B cell (primary cell): Measurements from ENCODE around the gene LCORL. TPM values are rescaled to one million over a fixed set of nuclear protein-coding genes. Genes with fewer than 3 reads are reported as not detected.

Experiments
- ATAC-seq: fragments of 200-7000 bp; cut with Tn5 transposase; one replicate; pipeline ENCODE4 v1.10.0; 2021; ENCODE audit warnings: low read depth, mild to moderate bottlenecking, moderate number of reproducible peaks, moderate library complexity
- CTCF ChIA-PET: fragments of 350-600 bp; sonication (Branson Sonifier 250); formaldehyde crosslinking; loops from one replicate; lab custom pipeline; 2021; ENCODE audit warnings: antibody characterized with exemption, inconsistent platforms; lab: Charles Lee
- POLR2A ChIA-PET: fragments of 350-600 bp; sonication (Branson Sonifier 250); formaldehyde crosslinking; loops from one replicate; lab custom pipeline; 2021; ENCODE audit warnings: antibody characterized with exemption; lab: Charles Lee
- DNase-seq: peaks from one replicate; pipeline ENCODE4 v3.0.0; 2013
- H2AFZ ChIP-seq: 2 replicates; pipeline ENCODE4 v1.6.1; 2012; ENCODE audit warnings: mild to moderate bottlenecking, low read depth, low read length; ENCODE audit not compliant: insufficient read depth, poor library complexity, severe bottlenecking
- H3K27ac ChIP-seq, 2 donors: 1 replicate in 1 of 2; 2 replicates in 1 of 2; pipeline ENCODE4 v1.5.1; 2012 to 2013; ENCODE audit warnings: low read length in 2 of 2, mild to moderate bottlenecking in 2 of 2, moderate library complexity in 1 of 2
- H3K27me3 ChIP-seq, 4 experiments: fragments of 200-600 bp in 1 of 4; sonication (generic) in 1 of 4; replicated peaks in 1 of 4; 1 replicate in 2 of 4; 2 replicates in 2 of 4; pipeline versions ENCODE4 v1.6.1 to v1.7.0; 2013 to 2016; ENCODE audit warnings: low read length in 3 of 4, mild to moderate bottlenecking in 2 of 4, mixed read lengths in 1 of 4, moderate library complexity in 1 of 4; ENCODE audit not compliant: insufficient read depth in 4 of 4, control insufficient read depth in 3 of 4; ENCODE audit errors: control extremely low read depth in 1 of 4
- H3K36me3 ChIP-seq, 2 experiments: replicated peaks in 1 of 2; 1 replicate in 1 of 2; 2 replicates in 1 of 2; pipeline versions ENCODE4 v1.6.1 to v1.7.1; 2013; ENCODE audit warnings: low read length in 1 of 2; ENCODE audit not compliant: insufficient read depth in 2 of 2, control insufficient read depth in 1 of 2; ENCODE audit errors: control extremely low read depth in 1 of 2, extremely low read depth in 1 of 2
- H3K4me1 ChIP-seq, 2 donors: fragments of 200-600 bp in 1 of 2; sonication (generic) in 1 of 2; 1 replicate in 1 of 2; 2 replicates in 1 of 2; pipeline versions ENCODE4 v1.5.1 to v1.6.1; 2013 to 2017; ENCODE audit warnings: low read length in 2 of 2; ENCODE audit not compliant: control insufficient read depth in 2 of 2, insufficient read depth in 2 of 2
- H3K4me2 ChIP-seq: replicated peaks from 2 replicates; pipeline ENCODE3; 2012; ENCODE audit warnings: mild to moderate bottlenecking, low read depth, low read length; ENCODE audit not compliant: poor library complexity, severe bottlenecking
- H3K4me3 ChIP-seq, 5 experiments: fragments of 200-600 bp in 1 of 5; sonication (generic) in 1 of 5; 1 replicate in 3 of 5; 2 replicates in 2 of 5; pipeline versions ENCODE4 v1.5.1 to v1.7.0; 2011 to 2016; ENCODE audit warnings: low read length in 4 of 5, mild to moderate bottlenecking in 4 of 5, low read depth in 2 of 5, control low read depth in 1 of 5, moderate library complexity in 1 of 5; ENCODE audit not compliant: insufficient read depth in 1 of 5; ENCODE audit errors: control extremely low read depth in 1 of 5, extremely low read depth in 1 of 5
- H3K79me2 ChIP-seq: fragments of 200-600 bp; sonication (generic); one replicate; pipeline ENCODE4 v1.6.0; 2016; ENCODE audit warnings: low read length; ENCODE audit not compliant: control insufficient read depth, insufficient read depth
- H3K9ac ChIP-seq: fragments of 200-600 bp; sonication (generic); 2 replicates; pipeline ENCODE4 v1.6.1; 2017; ENCODE audit warnings: mild to moderate bottlenecking, low read length, moderate library complexity
- H3K9me3 ChIP-seq, 3 donors: one replicate each; pipeline versions ENCODE4 v1.6.1 to v1.7.1; 2013; ENCODE audit warnings: low read length in 2 of 3; ENCODE audit not compliant: control insufficient read depth in 2 of 3, insufficient read depth in 1 of 3; ENCODE audit errors: control extremely low read depth in 1 of 3
- H4K20me1 ChIP-seq: 2 replicates; pipeline ENCODE4 v1.6.0; 2012; ENCODE audit warnings: mild to moderate bottlenecking, low read length; ENCODE audit not compliant: insufficient read depth, control insufficient read depth, poor library complexity, severe bottlenecking
- H3K27ac Mint-ChIP-seq: one replicate; pipeline ENCODE4 v1.8.0; 2021; ENCODE audit warnings: mixed read lengths
- H3K27me3 Mint-ChIP-seq: one replicate; pipeline ENCODE4 v1.8.0; 2021; ENCODE audit warnings: mixed read lengths
- H3K4me1 Mint-ChIP-seq: one replicate; pipeline ENCODE4 v1.8.0; 2021; ENCODE audit warnings: mixed read lengths
- H3K4me3 Mint-ChIP-seq: one replicate; pipeline ENCODE4 v1.8.0; 2021; ENCODE audit warnings: mixed read lengths
- H3K9me3 Mint-ChIP-seq: one replicate; pipeline ENCODE4 v1.8.0; 2022; ENCODE audit warnings: mixed read lengths; ENCODE audit not compliant: insufficient read depth
- CTCF ChIP-seq: fragments of 200-600 bp; IDR thresholded peaks from one replicate; pipeline ENCODE4 v1.8.0; 2022; ENCODE audit warnings: antibody characterized with exemption, mild to moderate bottlenecking
- EZH2 ChIP-seq: IDR thresholded peaks from 2 replicates; pipeline ENCODE4 v1.6.1; 2012; ENCODE audit warnings: borderline replicate concordance, low read depth, mild to moderate bottlenecking, moderate library complexity, low read length; ENCODE audit not compliant: insufficient read depth, poor library complexity, severe bottlenecking
- WGBS: methylation state at CpG from one replicate; pipeline ENCODE4 v1.1.5; 2013; ENCODE audit warnings: missing lambda C conversion rate; ENCODE audit not compliant: insufficient coverage; 5-methylcytosine and 5-hydroxymethylcytosine counted together
- intact Hi-C: fragments of 100-400 bp; cut with micrococcal nuclease; formaldehyde crosslinking; loops from one replicate; pipeline ENCODE4 v1.10.0; 2022
- polyA plus RNA-seq: library from polyadenylated mRNA; depleted of rRNA; stranded (reverse); fragments of >200 nt; gene quantifications from 2 replicates; pipeline ENCODE4 v1.2.3, GENCODE V29; 2012
- total RNA-seq, 2 donors: library from RNA; stranded (reverse); fragments of 120-200 nt in 1 of 2; gene quantifications; 1 replicate in 1 of 2; 2 replicates in 1 of 2; pipeline versions ENCODE4 v1.2.3 to v1.2.4, GENCODE V29; 2013 to 2022

The LCORL gene
- total and polyA plus RNA-seq, 2 donors (not counting 1 experiment from before 2014, with no cell fraction given): 1.2 to 31.3 TPM

- no peaks in the 10 kb centered on the region for H3K27me3 ChIP-seq
- H3K9me3 ChIP-seq: no peaks in the 10 kb centered on the region
- intact Hi-C loops: no loop called here
- no peaks in the 10 kb centered on the region for H3K79me2 ChIP-seq
- no peak overlapping the region for H3K27ac ChIP-seq
- Mint-ChIP-seq H3K4me3 (no peak overlapping the region), H3K27ac (no peak overlapping the region), H3K9me3 (peaks cover 3% of the 10 kb centered on the region), H3K4me1 (no peaks in the 10 kb centered on the region), H3K27me3 (no peaks in the 10 kb centered on the region)
- peaks cover 0 to 8% of the 10 kb centered on the region in 2 experiments for H3K36me3 ChIP-seq
- POLR2A ChIA-PET: no interaction called here
- no peak overlapping the region for H2AFZ ChIP-seq
- CTCF ChIA-PET: no interaction called here
- DNase-seq: no peak
- H3K9ac ChIP-seq: no peak overlapping the region
- WGBS: 99% methylated on average over 9 of the region's 9 CpGs
- no peak overlapping the region for H3K4me3 ChIP-seq
- H4K20me1 ChIP-seq: no peaks in the 10 kb centered on the region
- no peak for TF ChIP-seq CTCF
- TF ChIP-seq EZH2: no peak
- H3K4me1 ChIP-seq: no peaks in the 10 kb centered on the region
- no peak overlapping the region for H3K4me2 ChIP-seq
- ATAC-seq: no peak
Measured at GRCh38 chr4:17912011-17912410, 109.5 kb downstream of the LCORL start.

GRCh38 chr4:17911608-17912007, 109.9 kb downstream of the LCORL start:
- intact Hi-C loops: no loop called here
- H3K4me2 ChIP-seq: no peak overlapping the region
- no peaks in the 10 kb centered on the region for H3K9me3 ChIP-seq
- DNase-seq (no peak), ATAC-seq (no peak)
- Mint-ChIP-seq H3K4me1 (no peaks in the 10 kb centered on the region), H3K27me3 (no peaks in the 10 kb centered on the region), H3K27ac (no peak overlapping the region), H3K9me3 (peaks cover 3% of the 10 kb centered on the region), H3K4me3 (no peak overlapping the region)
- CTCF ChIA-PET: no interaction called here
- H3K9ac ChIP-seq: no peak overlapping the region
- POLR2A ChIA-PET: no interaction called here
- no peaks in the 10 kb centered on the region for H3K4me1 ChIP-seq
- WGBS: 98% methylated on average over 11 of the region's 11 CpGs
- H2AFZ ChIP-seq: no peak overlapping the region
- peaks cover 0 to 8% of the 10 kb centered on the region in 2 experiments for H3K36me3 ChIP-seq
- TF ChIP-seq EZH2 (no peak), CTCF (no peak)
- H3K27ac ChIP-seq: no peak overlapping the region
- H4K20me1 ChIP-seq: no peaks in the 10 kb centered on the region
- H3K79me2 ChIP-seq: no peaks in the 10 kb centered on the region
- no peaks in the 10 kb centered on the region for H3K27me3 ChIP-seq
- H3K4me3 ChIP-seq: no peak overlapping the region
